Measurements from ENCODE around the gene AKAP13.

DNA sequence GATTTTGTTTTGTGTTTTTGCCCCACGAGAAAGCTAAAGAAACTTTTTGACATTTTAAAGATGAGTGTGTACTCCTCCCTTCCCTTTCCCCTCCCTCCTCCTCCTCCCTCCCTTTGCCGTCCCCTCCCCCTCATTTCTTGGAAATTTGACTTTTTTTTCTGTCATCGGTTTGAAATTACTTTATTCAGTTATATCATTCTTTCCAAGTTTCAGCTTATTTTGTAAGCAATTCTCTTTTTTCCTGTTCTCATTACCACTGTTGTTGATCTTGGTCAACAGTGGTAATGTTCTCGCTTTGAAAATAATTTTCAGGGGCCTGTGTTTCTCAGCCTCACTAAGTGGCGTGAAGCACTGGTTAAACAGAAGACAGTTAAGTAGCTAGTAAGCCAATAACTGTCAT is 178.4 kb downstream of the AKAP13 start:
- TF ChIP-seq CEBPB (IDR thresholded peaks at IDR 0.05; ENCODE audit: low read depth, low read length) (no peak), POLR2AphosphoS5 (IDR thresholded peaks at IDR 0.05; ENCODE audit: low read depth, low read length) (no peak), TAF1 (IDR thresholded peaks at IDR 0.05; ENCODE audit: low read depth, low read length) (no peak), BCL11A (IDR thresholded peaks at IDR 0.05; ENCODE audit: low read depth in 2 of 2, low read length in 2 of 2) (no peak), GABPA (IDR thresholded peaks at IDR 0.05; ENCODE audit: borderline replicate concordance, insufficient read depth, low read length) (no peak), CTCF (IDR thresholded peaks at IDR 0.05; ENCODE audit: control extremely low read depth in 1 of 3, insufficient read depth in 1 of 3, low read depth in 1 of 3, low read length in 3 of 3) (no peak), CHD2 (IDR thresholded peaks at IDR 0.05; ENCODE audit: low read length) (no peak), EZH2 (IDR thresholded peaks at IDR 0.05; ENCODE audit: low read depth, low read length, severe bottlenecking) (no peak), SP4 (IDR thresholded peaks at IDR 0.05; ENCODE audit: low read length) (no peak)

Measured in H1 (cell line).